Parathyroid adenoma (tissue), 2 donors: Measurements from ENCODE around the gene ITPR3.

ENCODE experiments used
- H2AFZ ChIP-seq: fragments of 300-600 bp; sonication (generic); one replicate; pipeline ENCODE4 v1.7.0; 2017; ENCODE audit warnings: antibody characterized with exemption, mild to moderate bottlenecking
- H3K27ac ChIP-seq: fragments of 300-600 bp; sonication (generic); one replicate; pipeline ENCODE4 v1.7.0; 2017
- H3K27me3 ChIP-seq: fragments of 300-600 bp; sonication (generic); one replicate; pipeline ENCODE4 v1.7.0; 2017; ENCODE audit warnings: low read length; ENCODE audit not compliant: control insufficient read depth, insufficient read depth
- H3K36me3 ChIP-seq: fragments of 300-600 bp; sonication (generic); one replicate; pipeline ENCODE4 v1.7.0; 2017; ENCODE audit warnings: low read length; ENCODE audit not compliant: control insufficient read depth, insufficient read depth
- H3K4me1 ChIP-seq: fragments of 300-600 bp; sonication (generic); one replicate; pipeline ENCODE4 v1.7.0; 2017; ENCODE audit warnings: control low read depth
- H3K4me2 ChIP-seq: fragments of 300-600 bp; sonication (generic); one replicate; pipeline ENCODE4 v1.7.0; 2017; ENCODE audit warnings: low read length
- H3K4me3 ChIP-seq: fragments of 300-600 bp; sonication (generic); one replicate; pipeline ENCODE4 v1.7.0; 2017; ENCODE audit warnings: low read depth, low read length
- H3K79me2 ChIP-seq: fragments of 300-600 bp; sonication (generic); one replicate; pipeline ENCODE4 v1.7.0; 2017; ENCODE audit warnings: control low read depth
- H3K9ac ChIP-seq: fragments of 300-600 bp; sonication (generic); one replicate; pipeline ENCODE4 v1.7.0; 2017; ENCODE audit warnings: mild to moderate bottlenecking
- H3K9me3 ChIP-seq: fragments of 300-600 bp; sonication (generic); one replicate; pipeline ENCODE4 v1.7.0; 2017; ENCODE audit warnings: low read length; ENCODE audit not compliant: control insufficient read depth
- TF ChIP-seq, protein P1 (sequence below): fragments of 300-600 bp; sonication (generic); IDR thresholded peaks from one replicate; pipeline ENCODE4 v1.7.0; 2017; ENCODE audit warnings: antibody characterized with exemption, mild to moderate bottlenecking
- donor health status: primary hyperparathyroidism.

ITPR3 gene

GRCh38 chr6:33620856-33621710 lies at the start of gene ITPR3:
TSS of gene ITPR3 (plus strand) at chr6:33621322. CDS start at chr6:33621603, 281 bp downstream.
- Histone ChIP-seq H3K27me3 (no peaks in the 10 kb centered on the region), H3K4me3 (peak within 1 kb of the TSS; percentile 74), H3K9me3 (no peaks in the 10 kb centered on the region), H3K79me2 (no peaks in the 10 kb centered on the region), H3K9ac (no peak within 1 kb of the TSS), H3K36me3 (no peaks in the 10 kb centered on the region), H3K4me1 (peaks cover 6% of the 10 kb centered on the region), H3K27ac (no peak within 1 kb of the TSS), H3K4me2 (peak within 1 kb of the TSS; percentile 97), H2AFZ (peak within 1 kb of the TSS; percentile 98)
- TF ChIP-seq, protein P1, sequence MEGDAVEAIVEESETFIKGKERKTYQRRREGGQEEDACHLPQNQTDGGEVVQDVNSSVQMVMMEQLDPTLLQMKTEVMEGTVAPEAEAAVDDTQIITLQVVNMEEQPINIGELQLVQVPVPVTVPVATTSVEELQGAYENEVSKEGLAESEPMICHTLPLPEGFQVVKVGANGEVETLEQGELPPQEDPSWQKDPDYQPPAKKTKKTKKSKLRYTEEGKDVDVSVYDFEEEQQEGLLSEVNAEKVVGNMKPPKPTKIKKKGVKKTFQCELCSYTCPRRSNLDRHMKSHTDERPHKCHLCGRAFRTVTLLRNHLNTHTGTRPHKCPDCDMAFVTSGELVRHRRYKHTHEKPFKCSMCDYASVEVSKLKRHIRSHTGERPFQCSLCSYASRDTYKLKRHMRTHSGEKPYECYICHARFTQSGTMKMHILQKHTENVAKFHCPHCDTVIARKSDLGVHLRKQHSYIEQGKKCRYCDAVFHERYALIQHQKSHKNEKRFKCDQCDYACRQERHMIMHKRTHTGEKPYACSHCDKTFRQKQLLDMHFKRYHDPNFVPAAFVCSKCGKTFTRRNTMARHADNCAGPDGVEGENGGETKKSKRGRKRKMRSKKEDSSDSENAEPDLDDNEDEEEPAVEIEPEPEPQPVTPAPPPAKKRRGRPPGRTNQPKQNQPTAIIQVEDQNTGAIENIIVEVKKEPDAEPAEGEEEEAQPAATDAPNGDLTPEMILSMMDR: no peak

DNA sequence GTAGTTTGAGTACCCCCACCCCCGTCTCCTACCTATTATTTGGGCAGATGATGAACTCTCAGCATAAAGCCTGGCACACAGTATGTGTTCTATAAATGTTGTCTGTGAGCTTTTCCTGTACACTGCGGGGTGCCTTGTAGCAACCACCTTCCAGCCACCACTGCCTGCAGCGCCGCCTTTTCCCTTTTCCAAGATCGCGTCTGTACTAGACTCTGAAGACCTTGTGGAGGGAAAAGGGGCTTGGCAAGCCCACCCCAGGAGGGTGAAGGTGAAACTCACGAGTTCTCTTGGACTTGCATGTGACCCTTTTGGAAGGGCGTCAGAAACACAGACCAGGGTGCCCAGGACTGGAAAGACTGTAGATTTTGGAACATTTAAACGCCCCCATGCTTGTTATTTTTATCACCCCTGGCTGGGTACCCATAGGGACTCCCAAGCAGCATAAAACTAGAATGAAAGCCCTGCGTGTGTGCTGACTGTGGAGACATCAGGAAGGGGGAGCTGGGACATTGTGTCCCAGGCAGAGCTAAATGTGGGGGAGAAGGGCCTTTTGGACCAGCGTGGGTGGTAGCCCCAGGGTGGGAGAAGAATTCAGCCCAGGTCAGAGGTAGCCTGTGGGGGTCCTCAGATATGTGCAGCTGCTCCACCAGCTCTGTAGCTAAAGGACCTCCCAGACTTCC lies 49.3 kb upstream of the ITPR3 start:
- Histone ChIP-seq H3K4me1 (no peaks in the 10 kb centered on the region), H3K4me3 (peak overlapping the region; percentile 85), H3K9me3 (no peaks in the 10 kb centered on the region), H3K4me2 (peak overlapping the region; percentile 100), H3K79me2 (no peaks in the 10 kb centered on the region), H3K36me3 (no peaks in the 10 kb centered on the region), H2AFZ (peak overlapping the region; percentile 92), H3K27me3 (no peaks in the 10 kb centered on the region), H3K9ac (no peak overlapping the region), H3K27ac (peak overlapping the region; percentile 16)
- TF ChIP-seq, protein P1: no peak

DNA sequence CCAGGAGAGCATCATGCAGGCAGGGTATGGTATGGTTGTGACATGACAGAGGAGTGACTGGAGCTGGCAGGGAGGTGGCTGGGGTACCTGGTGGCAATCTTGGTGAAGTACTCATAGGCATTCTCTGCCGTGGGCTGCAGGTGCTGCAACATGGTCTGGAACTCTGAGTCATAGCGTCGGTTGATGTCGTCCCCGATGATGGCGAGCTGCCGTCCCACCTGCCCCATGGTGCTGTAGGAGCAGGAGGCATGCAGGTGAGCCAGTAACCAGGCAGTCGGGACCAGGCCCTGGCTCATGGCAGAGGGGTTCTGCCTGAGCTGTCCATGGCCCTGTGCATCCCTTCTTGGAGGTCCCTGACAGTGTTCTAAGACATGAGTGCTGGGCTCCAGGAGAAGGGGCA lies 45.9 kb upstream of the ITPR3 start:
- Histone ChIP-seq H3K27me3 (no peaks in the 10 kb centered on the region), H3K4me3 (no peak overlapping the region), H3K79me2 (peaks cover 6% of the 10 kb centered on the region), H3K9ac (no peak overlapping the region), H3K9me3 (no peaks in the 10 kb centered on the region), H2AFZ (no peak overlapping the region), H3K4me1 (no peaks in the 10 kb centered on the region), H3K36me3 (no peaks in the 10 kb centered on the region), H3K27ac (no peak overlapping the region), H3K4me2 (no peak overlapping the region)
- TF ChIP-seq, protein P1: no peak

GRCh38 chr6:33576668-33577067 lies 44.5 kb upstream of the ITPR3 start:
- no peaks in the 10 kb centered on the region for H3K27me3 ChIP-seq
- H3K4me3 ChIP-seq: no peak overlapping the region
- H3K9ac ChIP-seq: no peak overlapping the region
- no peaks in the 10 kb centered on the region for H3K36me3 ChIP-seq
- H3K9me3 ChIP-seq: no peaks in the 10 kb centered on the region
- no peak overlapping the region for H2AFZ ChIP-seq
- TF ChIP-seq, protein P1: no peak
- peaks cover 6% of the 10 kb centered on the region for H3K79me2 ChIP-seq
- no peak overlapping the region for H3K4me2 ChIP-seq
- no peak overlapping the region for H3K27ac ChIP-seq
- H3K4me1 ChIP-seq: peaks cover 4% of the 10 kb centered on the region
